ENCODE results near the gene PLCE1.

PLCE1 gene

GRCh38 chr10:94006591-94007550 is 13.1 kb downstream of the PLCE1 start:
- no peak for TF ChIP-seq FOXP2 (optimal IDR thresholded peaks at IDR 0.05; ENCODE audit: borderline replicate concordance, extremely low read depth, extremely low read length, insufficient read depth)
- TF ChIP-seq POLR2AphosphoS5 (IDR thresholded peaks at IDR 0.05; ENCODE audit: low read depth, low read length): no peak
- no peak for TF ChIP-seq SIN3A (IDR thresholded peaks at IDR 0.05; ENCODE audit: borderline replicate concordance, insufficient read depth, low read length)
- TF ChIP-seq TAF1 (IDR thresholded peaks at IDR 0.05; ENCODE audit: borderline replicate concordance, insufficient read depth, low read length): no peak
- no peak for TF ChIP-seq REST (IDR thresholded peaks at IDR 0.05; ENCODE audit: insufficient read depth in 1 of 2, low read depth in 2 of 2, low read length in 2 of 2)

- TF ChIP-seq FOXP2 (optimal IDR thresholded peaks at IDR 0.05; ENCODE audit: borderline replicate concordance, extremely low read depth, extremely low read length, insufficient read depth): no peak
- TF ChIP-seq POLR2AphosphoS5 (IDR thresholded peaks at IDR 0.05; ENCODE audit: low read depth, low read length): no peak
- no peak for TF ChIP-seq TAF1 (IDR thresholded peaks at IDR 0.05; ENCODE audit: borderline replicate concordance, insufficient read depth, low read length)
- TF ChIP-seq SIN3A (IDR thresholded peaks at IDR 0.05; ENCODE audit: borderline replicate concordance, insufficient read depth, low read length): no peak
- no peak for TF ChIP-seq REST (IDR thresholded peaks at IDR 0.05; ENCODE audit: insufficient read depth in 1 of 2, low read depth in 2 of 2, low read length in 2 of 2)
Observed at GRCh38 chr10:94008526-94008925, 14.8 kb downstream of the PLCE1 start.

- no peak for TF ChIP-seq TAF1 (IDR thresholded peaks at IDR 0.05; ENCODE audit: borderline replicate concordance, insufficient read depth, low read length)
- TF ChIP-seq FOXP2 (optimal IDR thresholded peaks at IDR 0.05; ENCODE audit: borderline replicate concordance, extremely low read depth, extremely low read length, insufficient read depth): no peak
Observed at GRCh38 chr10:94010116-94010515, 16.4 kb downstream of the PLCE1 start.

- TF ChIP-seq POLR2AphosphoS5 (IDR thresholded peaks at IDR 0.05; ENCODE audit: low read depth, low read length) (no peak), FOXP2 (optimal IDR thresholded peaks at IDR 0.05; ENCODE audit: borderline replicate concordance, extremely low read depth, extremely low read length, insufficient read depth) (no peak), TAF1 (IDR thresholded peaks at IDR 0.05; ENCODE audit: borderline replicate concordance, insufficient read depth, low read length) (no peak), SIN3A (IDR thresholded peaks at IDR 0.05; ENCODE audit: borderline replicate concordance, insufficient read depth, low read length) (no peak), REST (IDR thresholded peaks at IDR 0.05; ENCODE audit: insufficient read depth in 1 of 2, low read depth in 2 of 2, low read length in 2 of 2) (no peak)
Observed at GRCh38 chr10:94010886-94011285, 17.2 kb downstream of the PLCE1 start.

- no peak for TF ChIP-seq FOXP2 (optimal IDR thresholded peaks at IDR 0.05; ENCODE audit: borderline replicate concordance, extremely low read depth, extremely low read length, insufficient read depth)
- no peak for TF ChIP-seq TAF1 (IDR thresholded peaks at IDR 0.05; ENCODE audit: borderline replicate concordance, insufficient read depth, low read length)
- TF ChIP-seq POLR2AphosphoS5 (IDR thresholded peaks at IDR 0.05; ENCODE audit: low read depth, low read length): no peak
- no peak for TF ChIP-seq SIN3A (IDR thresholded peaks at IDR 0.05; ENCODE audit: borderline replicate concordance, insufficient read depth, low read length)
- TF ChIP-seq REST (IDR thresholded peaks at IDR 0.05; ENCODE audit: insufficient read depth in 1 of 2, low read depth in 2 of 2, low read length in 2 of 2): no peak
Observed at GRCh38 chr10:94011296-94011695, 17.6 kb downstream of the PLCE1 start.

Measured in PFSK-1 (cell line).